Middle frontal gyrus (tissue), 1 donor: ENCODE measurements around the gene R3HDM2.
A peak's percentile ranks its signal among the peaks of the same experiment; 100 is the strongest.

Experiments
- DNase-seq: peaks from one replicate; pipeline ENCODE4 v3.0.0-alpha.2; 2015; ENCODE audit warnings: low spot score; ENCODE audit errors: extremely low spot score

R3HDM2 gene

GRCh38 chr12:57242329-57242690 lies 188.5 kb downstream of the R3HDM2 start:
- no peak for DNase-seq

GRCh38 chr12:57241402-57242310 lies 189.2 kb downstream of the R3HDM2 start:
- DNase-seq, result no peak

- no peak for DNase-seq
Measured at GRCh38 chr12:57240926-57241401, 189.9 kb downstream of the R3HDM2 start.

- peak; percentile 71 for DNase-seq
Measured at GRCh38 chr12:57240066-57240921, 190.5 kb downstream of the R3HDM2 start.

- DNase-seq, result no peak
Measured at GRCh38 chr12:57239587-57240065, 191.2 kb downstream of the R3HDM2 start.

- DNase-seq, result peak; percentile 80
Measured at GRCh38 chr12:57238854-57239554, 191.8 kb downstream of the R3HDM2 start.

- no peak for DNase-seq
Measured at GRCh38 chr12:57237932-57238853, 192.7 kb downstream of the R3HDM2 start.

- DNase-seq, result no peak
Measured at GRCh38 chr12:57237596-57237931, 193.3 kb downstream of the R3HDM2 start.

- DNase-seq, result no peak
Measured at GRCh38 chr12:57236925-57237595, 193.8 kb downstream of the R3HDM2 start.

- no peak for DNase-seq
Measured at GRCh38 chr12:57236201-57236924, 194.5 kb downstream of the R3HDM2 start.

- DNase-seq, result no peak
Measured at GRCh38 chr12:57235728-57236131, 195.1 kb downstream of the R3HDM2 start.

- DNase-seq, result no peak
Measured at GRCh38 chr12:57235017-57235727, 195.7 kb downstream of the R3HDM2 start.

GRCh38 chr12:57234571-57235016 lies 196.2 kb downstream of the R3HDM2 start:
- no peak for DNase-seq

- DNase-seq, result no peak
Measured at GRCh38 chr12:57234233-57234570, 196.6 kb downstream of the R3HDM2 start.

- no peak for DNase-seq
Measured at GRCh38 chr12:57233357-57234232, 197.2 kb downstream of the R3HDM2 start.

- no peak for DNase-seq
Measured at GRCh38 chr12:57232156-57232756, 198.6 kb downstream of the R3HDM2 start.
